Measurements from ENCODE around the gene ZNF273.

Gene ZNF273

DNA sequence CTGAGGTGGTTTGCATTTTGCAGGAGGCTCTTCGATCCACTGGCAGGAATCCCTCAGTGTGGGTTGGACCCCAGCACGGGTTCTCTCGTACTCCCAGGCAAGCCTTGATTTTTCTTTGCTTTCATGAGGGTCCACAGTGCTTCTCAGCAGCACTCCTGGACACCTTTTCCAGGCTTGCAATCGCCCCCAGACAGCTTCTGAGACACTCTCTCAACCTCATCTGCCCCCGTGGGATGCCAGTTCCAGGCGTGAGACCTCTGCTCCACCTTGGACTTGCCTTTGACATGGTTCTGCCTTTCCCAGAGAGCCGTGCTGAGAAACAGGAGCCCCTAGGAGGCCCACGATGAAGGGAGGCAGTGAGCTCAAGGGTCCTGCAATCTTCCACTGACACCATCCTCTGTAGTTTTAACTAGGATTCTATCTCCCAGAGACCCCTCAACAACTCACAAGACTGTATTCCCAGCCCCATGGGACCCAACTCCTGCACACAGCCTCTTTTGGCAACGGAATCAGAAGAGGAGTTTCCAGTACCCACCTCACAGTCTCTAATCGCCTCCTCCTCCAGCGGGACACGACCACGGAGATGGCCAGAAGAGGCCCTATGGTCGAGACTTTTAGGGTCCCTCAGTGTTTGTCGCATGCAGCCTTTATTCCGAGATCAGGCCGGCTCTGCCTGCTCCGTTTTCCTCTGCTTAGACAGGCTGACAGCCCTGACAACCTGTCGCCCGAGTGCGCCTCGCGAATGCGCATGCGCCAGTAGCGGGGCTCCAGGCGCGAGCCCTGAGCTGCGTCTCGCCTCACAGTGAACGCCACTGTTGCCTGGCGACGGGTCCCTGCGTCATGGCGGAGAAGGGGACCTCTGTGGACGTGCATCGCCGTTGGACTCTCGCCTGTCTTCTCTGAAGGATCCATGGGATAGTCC is 26.0 kb upstream of the ZNF273 start:
- peak; percentile 41 to 64 (median 50) for DNase-seq (ENCODE audit: low read depth in 2 of 3, low spot score in 1 of 3)

DNA sequence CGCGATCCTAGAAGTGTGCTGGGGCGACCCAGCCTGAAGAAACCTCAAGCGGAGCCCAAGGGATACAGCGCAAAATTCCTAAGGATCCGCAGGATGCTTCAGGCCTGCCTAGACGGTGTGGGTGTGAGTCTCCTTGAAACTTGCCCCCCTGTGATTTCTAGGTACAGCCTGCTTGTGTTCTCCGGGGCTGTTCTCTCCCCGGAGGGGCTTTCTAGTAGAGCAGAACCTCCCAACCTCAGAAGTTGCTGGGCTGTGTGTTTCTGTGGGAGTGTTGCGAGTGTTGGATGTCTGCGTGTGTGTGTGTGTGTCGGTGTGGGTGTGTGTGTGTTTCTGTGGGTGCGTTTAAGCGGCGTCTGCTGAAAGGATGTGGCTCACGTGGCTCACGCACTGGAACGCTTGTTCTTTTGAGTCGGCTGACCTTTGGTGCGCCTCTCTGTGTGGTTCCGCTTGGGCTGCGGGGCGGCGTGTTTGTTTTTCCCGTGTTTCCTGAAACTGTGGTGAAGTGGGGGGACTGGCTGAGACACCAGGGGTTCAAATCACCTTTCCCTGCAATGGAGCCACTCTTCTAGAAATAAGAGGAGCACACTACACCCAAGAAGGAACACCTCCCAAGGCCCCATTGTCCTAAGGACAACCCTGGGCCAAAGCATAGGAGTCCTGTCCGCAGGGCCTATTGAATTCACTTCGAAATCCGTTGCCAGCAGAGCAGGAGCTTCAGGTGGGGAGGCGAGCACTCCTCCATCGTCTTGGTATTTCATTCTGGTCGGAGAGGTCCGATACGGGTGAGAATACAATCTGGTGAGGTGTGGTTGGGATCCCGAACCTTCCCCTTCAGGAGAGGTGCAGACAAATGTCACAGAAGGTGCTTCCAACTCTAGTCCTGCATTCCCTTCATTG is 25.1 kb upstream of the ZNF273 start:
- no peak for DNase-seq (ENCODE audit: low read depth in 2 of 3, low spot score in 1 of 3)

DNA sequence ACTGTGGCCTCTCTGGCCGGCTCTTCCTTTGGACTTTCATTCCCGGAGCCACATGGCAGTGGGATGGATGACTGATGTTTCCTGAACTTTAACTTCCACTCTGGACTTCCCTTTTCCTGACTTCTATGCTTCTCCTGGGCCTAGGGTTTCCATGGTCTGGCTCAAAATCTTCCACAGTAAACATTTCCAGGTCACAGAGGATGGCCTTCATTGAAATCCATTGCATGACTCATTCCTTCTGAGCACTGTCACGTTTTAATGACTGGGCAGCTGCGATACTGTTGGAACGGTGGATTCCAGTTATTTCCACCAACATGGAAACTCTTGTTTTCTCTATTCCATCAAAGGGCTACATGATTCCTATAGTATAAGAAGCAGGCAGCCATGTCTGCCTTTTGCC is 24.4 kb upstream of the ZNF273 start:
- DNase-seq (ENCODE audit: low read depth in 2 of 3, low spot score in 1 of 3): no peak

DNA sequence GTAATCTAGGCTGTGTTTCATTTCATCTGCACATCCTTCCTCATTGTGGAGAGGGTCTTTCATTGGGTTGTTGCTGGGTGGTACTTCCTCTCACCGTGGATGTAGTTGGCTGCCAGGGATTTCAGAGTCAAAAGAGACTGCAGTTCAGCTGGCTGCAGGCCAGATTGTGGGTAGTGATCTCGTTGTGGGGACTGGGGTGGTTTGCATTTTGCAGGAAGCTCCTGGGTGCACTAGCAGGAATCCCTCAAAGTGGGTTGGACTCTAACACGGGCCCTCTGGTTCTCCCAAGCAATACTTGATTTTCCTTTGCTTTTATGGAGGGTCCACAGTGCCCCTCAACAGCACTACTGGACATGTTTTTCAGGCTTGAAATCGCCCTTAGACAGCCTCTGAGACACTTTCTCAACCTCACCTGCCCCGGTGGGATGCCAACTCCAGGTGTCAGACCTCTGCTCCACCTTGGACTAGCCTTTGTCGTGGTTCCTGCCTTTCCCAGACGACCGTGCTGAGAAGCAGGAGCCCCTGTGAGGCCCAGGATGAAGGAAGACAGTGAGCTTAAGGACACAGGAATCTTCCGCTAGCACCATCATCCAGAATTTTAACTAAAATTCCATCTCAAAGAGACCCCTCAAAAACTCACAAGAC is 23.9 kb upstream of the ZNF273 start:
- no peak for DNase-seq (ENCODE audit: low read depth in 2 of 3, low spot score in 1 of 3)

DNA sequence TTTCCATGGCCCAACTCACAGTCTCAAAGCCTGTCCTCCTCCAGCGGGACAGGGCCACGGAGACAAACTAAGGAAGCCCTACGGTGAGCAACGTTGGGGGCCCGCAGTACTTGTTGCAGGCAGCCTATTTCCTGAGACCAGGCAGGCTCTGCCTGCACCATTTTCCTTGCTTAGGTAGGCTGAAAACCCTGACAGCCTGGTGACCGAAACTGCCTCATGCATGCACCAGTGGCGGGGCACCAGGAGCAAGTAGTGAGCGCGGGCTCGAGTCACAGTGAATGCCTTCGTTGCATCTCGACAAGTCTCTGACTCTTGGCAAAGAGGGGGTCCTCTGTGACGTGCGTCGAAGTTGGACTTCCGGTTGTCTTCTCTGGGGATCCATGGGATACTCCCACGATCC is 23.3 kb upstream of the ZNF273 start:
- no peak for DNase-seq (ENCODE audit: low read depth in 2 of 3, low spot score in 1 of 3)

DNA sequence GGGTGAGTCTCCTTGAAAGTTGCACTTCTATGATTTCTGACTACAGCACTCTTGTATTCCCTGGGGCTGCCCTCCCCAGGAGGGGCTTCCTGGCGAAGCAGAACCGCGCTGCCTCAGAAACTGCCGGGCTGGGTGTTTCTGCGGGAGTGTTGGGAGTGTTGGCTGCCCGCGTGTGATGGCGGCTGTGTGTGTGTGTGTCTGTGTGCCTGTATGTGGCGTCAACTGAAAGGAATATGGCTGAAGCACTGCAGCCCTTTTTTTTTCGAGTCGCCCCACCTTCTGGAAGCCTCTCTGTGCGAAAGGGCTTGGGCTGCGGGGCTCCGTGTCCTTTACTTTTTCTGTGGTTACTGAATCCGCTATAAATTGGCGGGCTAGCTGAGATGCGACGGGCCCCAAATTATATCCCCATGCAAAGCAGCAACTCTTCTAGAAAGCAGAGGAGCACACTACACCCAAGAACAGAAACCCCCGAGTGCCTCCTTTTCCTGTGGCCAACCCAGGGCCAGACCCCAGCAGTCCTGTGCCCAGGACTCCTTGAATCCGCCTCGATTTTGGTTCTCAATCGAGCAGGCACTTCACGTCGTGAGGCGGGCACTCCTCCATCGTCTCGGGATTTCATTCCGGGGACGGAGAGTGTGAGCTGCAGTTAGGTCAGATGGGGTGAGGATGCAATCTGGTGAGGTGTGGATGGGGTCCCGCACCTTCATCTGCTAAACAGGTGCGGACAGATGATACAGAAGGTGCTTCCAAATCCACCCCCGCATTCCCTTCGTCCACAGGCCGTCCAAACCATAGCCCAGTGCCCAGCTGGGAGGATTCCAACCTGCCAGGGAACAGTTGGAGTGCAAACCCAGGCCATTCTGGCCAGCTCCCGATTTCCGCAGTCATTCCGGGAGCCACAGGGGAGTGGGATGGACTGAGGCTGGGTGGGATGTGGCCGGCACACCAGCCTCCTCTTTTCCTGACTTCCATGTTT is 22.5 kb upstream of the ZNF273 start:
- no peak for DNase-seq (ENCODE audit: low read depth in 2 of 3, low spot score in 1 of 3)

DNA sequence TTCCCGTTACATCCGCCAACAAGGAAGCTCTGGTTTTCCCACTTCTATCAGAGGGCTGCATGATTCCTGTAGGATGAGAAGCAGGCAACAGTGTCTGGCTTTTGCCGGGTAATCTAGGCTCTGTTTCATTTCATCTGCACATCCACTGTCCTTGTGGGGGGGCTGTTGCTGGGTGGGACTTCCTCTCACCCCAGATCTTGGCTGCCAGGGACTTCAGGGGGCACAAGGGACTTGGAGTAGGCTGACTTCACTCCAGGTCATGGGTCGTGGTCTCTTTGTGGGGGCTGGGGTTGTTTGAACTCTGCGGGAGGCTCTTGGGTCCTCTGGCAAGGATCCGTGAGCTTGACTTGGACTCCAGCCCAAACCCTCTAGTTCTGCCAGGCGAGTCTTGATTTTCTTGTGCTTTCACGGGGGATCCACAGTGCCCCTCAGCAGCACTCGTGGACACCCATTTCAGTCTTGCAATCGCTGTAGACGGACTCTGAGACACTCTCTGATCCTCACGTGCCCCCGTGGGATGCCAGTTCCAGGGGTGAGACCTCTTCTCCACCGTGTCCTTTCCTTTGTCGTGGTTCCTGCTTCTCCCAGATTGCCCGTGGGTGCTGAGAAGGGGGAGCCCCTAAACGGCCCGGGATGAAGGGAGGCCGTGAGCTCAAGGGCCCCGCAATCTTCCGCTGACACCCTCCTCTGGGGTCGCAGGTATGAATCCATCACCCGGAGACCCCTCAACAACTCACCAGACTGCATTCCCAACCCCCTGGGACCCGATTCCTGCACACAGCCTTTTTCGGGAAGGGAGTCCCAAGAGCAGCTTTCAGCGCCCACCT is 21.4 kb upstream of the ZNF273 start:
- DNase-seq (ENCODE audit: low read depth in 2 of 3, low spot score in 1 of 3): no peak

DNA sequence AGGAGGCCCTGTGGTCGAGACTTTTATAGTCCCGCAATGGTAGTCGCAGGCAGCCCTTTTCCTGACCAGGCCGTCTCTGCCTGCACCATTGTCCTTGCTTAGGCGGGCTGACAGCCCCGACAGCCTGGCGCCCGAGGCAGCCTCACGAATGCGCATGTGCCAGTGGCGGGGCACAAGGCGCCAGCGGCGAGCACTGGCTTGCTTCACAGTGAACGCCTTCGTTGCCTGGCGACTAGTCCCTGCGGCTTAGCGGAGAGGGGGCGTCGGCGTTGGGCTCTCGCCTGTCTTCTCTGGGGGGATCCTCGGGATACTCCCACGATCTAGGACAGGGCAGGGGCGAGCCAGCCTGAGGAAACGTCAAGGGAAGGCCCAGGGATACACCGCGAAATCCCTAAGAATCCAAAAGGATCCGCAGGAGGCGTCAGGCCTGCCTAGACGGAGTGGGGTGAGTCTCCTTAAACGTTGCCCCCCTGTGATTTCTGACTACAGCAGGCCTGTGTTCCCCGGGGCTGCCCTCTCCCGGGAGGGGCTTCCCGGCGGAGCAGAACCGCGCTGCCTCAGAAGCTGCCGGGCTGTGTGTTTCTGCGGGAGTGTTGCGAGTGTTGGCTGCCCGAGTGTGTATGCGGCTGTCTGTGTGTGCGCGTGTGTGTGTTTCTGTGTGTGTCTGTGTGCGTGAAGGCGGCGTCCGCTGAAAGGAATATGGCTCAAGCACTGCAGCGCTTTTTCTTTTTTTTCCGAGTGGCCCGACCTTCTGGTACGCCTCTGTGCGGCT is 20.5 kb upstream of the ZNF273 start:
- no peak for DNase-seq (ENCODE audit: low read depth in 2 of 3, low spot score in 1 of 3)

DNA sequence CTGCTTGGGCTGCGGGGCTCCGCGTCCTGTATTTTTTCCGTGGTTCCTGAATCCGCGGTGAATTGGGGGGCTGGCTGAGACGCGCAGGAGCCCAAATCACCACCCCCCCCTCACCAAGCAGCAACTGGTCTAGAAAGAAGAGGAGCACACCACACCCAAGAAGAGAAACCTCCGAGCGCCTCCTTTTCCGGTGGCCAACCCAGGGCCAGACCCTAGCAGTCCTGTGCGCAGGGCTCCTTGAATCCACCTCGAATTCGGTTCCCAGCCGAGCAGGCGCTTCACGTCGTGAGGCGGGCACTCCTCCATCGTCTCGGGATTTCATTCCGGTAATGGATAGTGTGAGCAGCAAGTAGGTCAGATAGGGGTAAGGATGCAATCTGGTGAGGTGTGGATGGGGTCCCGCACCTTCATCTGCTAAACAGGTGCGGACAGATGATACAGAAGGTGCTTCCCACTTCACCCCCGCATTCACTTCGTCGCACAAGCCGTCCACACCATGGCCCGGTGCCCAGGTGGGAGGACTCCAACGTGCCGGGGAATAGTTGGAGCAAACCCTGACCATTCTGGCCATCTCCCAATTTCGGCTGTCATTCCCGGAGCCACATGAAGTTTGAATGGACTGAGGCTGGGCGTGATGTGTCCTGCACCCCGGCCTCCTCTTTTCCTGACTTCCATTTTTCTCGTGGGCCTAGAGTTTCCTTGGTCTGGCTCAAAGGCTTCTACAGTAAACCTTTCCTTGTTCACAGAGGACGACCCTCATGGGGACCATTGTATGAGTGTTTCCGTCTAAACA is 19.8 kb upstream of the ZNF273 start:
- no peak for DNase-seq (ENCODE audit: low read depth in 2 of 3, low spot score in 1 of 3)

DNA sequence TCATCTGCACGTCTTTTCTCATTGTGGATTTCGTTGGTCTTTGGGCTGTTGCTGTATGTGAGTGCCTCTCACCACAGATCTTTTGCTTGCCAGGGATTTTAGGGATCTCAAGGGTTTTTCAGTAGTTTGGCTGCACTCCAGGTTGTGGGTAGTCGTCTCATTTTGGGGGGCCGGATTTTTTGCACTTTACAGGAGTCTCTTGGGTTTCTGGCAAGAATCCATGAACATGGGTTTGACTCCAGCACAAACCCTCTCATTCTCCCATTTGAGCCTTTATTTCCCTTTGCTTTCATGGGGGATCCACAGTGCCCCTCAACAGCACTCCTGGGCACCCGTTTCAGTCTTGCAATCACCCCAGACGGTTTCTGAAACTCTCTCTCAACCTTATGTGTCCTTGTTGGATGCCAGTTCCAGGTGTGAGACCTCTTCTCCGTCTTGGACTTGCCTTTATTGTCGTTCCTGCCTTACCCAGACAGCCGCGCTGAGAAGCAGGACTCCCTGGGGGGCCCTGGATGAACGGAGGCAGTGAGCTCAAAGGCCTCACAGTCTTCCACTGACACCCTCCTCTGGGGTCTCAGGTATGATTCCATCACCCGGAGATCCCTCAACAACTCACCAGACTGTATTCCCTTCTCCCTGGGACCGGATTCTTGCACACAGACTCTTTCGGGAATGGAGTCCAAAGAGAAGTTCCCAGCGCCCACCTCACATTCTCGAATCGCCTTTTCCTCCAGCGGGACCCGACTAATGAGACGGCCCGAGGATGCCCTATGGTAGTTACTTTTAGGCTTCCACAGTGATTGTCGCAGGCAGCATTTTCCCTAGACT is 18.8 kb upstream of the ZNF273 start:
- no peak for DNase-seq (ENCODE audit: low read depth in 2 of 3, low spot score in 1 of 3)

DNA sequence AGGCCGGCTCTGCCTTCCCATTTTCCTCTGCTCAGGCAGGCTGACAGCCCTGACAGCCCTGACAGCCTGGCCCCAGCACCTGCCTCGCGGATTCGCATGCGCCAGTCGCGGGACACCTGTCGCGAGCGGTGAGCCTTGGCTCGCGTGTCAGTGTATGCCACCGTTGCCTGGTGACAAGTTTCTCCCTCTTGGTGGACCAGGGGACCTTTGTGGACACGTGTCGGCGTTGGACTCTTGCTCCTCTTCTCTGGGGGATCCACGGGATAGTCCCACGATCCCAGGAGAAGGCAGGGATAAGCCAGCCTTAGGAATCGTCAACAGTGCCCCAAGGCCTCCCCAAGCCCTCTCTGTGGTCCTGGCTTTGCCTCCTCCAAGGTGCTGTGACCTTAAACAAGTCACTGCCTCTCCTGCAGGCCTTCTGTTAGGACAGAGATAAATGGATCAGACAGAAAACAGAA is 18.1 kb upstream of the ZNF273 start:
- no peak for DNase-seq (ENCODE audit: low read depth in 2 of 3, low spot score in 1 of 3)

DNA sequence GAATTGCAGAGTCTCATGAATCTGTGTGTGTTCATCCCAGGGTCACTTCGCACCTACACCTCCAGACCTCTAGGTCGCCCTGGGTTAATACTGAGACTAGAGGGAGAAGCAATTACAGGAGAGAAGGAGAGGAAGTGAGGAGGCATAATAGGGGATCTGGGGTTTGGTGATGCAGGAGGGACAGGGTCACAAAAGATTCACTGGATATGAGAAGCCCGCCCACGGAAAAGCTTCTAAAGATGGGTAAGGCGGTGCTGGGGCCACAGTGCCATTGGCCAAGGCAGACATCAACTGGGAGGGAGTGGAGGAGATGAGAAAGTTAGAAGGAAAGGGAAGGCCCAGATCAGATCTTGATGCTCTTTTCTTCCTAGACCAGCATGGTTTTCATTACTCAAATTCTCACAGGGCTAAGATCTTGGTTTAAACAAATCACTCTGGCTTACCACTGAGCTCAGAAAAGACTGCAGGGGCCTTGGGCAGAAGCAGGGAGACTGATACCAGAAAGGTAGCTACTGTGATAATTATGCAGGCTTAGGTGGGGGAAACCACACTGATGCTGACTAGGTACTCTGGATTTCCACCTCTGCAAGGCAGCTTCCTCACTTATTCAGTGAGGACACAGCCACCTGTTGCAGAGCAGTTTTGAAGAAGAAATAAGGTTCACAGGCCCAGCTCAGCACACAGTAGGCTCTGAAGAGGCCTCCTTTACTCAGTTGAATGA is 17.4 kb upstream of the ZNF273 start:
- no peak for DNase-seq (ENCODE audit: low read depth in 2 of 3, low spot score in 1 of 3)

DNA sequence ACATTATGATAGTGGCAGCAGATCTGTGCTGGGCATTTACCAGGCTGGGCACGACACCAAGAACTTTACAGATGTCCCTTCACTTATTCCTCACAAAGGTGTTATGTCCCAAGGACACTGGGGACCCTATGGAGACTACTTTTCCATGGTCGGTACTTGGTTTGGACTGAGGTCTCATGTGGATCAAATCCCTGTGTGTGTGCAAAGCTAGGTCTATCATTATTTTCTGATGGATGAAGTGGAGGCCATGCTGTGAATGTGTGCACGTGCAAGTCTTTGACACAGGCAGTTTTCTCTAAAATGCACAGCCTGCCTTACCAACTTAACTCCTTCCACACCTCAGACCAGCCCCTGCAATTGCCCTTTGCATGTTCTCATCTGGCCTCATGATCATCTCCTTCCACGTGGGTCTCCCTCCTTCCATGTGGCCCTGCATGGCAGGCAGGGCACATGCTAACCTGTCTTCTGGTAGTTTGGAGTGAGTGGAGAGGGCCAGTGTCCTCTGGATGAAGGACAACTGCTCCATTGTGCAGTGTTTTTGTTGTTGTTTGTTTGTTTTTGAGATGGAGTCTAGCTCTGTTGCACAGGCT is 16.0 kb upstream of the ZNF273 start:
- DNase-seq (ENCODE audit: low read depth in 2 of 3, low spot score in 1 of 3): no peak

DNA sequence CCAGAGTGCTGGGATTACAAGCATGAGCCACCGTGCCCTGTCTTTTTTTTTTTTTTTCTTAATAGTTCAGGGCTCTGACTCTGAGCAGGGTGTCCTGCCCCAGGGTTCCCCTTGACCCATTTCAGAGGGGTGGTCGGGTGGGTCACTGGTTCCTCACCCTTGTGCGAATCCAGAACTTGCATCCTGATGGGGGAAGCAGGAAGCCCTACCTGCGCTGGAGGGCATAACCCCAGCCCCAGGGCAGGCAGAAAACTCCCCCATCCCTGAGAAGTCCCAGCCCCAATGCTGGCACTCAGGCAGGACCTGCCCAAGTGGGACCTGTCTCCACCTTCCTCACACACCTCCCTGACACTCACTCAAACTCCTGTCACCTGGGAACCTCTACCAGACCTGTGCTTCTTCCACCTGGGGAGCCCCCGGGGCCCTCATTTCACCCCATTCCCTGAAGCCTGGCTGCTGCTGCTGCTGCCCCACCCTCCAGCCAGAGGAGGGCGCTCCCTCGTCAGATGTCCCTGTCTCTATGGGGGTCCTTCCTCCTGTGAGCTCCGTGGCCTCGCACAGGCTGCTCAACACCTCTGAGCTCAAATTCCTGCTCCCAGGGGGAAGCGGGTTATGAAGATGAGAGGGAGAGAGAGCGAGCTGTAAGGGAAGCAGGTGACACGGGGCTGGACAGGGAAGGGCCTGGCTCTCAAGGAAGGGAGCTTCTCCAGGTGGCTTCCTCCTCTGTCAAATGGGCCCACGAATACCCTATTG is 15.1 kb upstream of the ZNF273 start:
- DNase-seq (ENCODE audit: low read depth in 2 of 3, low spot score in 1 of 3): peak in 1 of 3 donors; percentile 22

DNA sequence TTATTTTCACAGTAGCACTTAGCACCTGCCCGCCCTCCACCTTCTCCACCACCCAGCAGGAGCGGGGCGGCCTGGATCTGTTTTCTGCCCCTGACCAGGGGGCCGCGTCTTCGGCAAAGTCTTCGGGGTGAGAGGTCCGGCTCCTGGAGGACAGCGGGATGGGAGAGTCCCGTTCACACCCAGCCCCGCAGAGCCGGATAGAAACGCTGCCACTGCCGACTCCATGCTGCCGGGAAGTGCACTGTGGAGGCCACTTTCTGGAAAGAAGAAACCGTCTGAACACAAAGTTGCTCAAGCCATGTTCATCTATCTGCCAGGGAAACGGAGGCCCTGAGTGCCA is 14.5 kb upstream of the ZNF273 start:
- no peak for DNase-seq (ENCODE audit: low read depth in 2 of 3, low spot score in 1 of 3)
